HUES48 (cell line): ENCODE results near the gene KCNMA1.

Experiments used
- H3K27ac ChIP-seq: one replicate; pipeline ENCODE4 v1.7.0; 2013; ENCODE audit warnings: low read depth, low read length, inconsistent platforms
- H3K27me3 ChIP-seq: 2 replicates; pipeline ENCODE4 v1.6.1; 2013; ENCODE audit warnings: mild to moderate bottlenecking, low read length; ENCODE audit not compliant: control insufficient read depth, insufficient read depth
- H3K36me3 ChIP-seq: 2 replicates; pipeline ENCODE4 v1.6.1; 2013; ENCODE audit warnings: low read length; ENCODE audit not compliant: control insufficient read depth, insufficient read depth
- H3K4me1 ChIP-seq: 2 replicates; pipeline ENCODE4 v1.6.1; 2013; ENCODE audit warnings: mild to moderate bottlenecking, low read length; ENCODE audit not compliant: control insufficient read depth, insufficient read depth
- H3K4me3 ChIP-seq: 2 replicates; pipeline ENCODE4 v1.5.1; 2013; ENCODE audit warnings: mild to moderate bottlenecking, low read depth, low read length
- H3K9ac ChIP-seq: 2 replicates; pipeline ENCODE4 v1.6.1; 2013; ENCODE audit warnings: mild to moderate bottlenecking, low read depth, low read length, moderate library complexity
- H3K9me3 ChIP-seq: 2 replicates; pipeline ENCODE4 v1.6.1; 2013; ENCODE audit warnings: low read length; ENCODE audit not compliant: control insufficient read depth, insufficient read depth

The KCNMA1 gene

DNA sequence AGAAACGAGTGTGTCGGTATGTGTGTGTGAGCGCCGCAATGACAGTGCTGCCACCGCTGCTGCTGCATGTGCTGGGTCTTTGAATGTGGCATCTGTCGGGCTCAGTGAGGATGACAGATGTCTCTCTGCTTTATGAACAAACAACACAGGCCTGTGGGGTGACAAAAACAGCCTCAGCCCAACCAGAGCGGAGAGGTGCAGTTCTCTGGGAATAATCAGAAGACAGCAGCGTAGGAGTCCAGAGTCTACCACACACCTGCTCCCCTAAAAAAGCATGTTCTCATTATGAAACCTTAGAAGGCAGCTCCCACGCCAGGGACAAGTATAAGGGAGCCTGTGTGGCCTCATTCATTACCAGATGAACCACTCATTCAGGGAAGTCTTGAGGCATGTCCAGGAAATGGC, 278.3 kb downstream of the KCNMA1 start:
- Histone ChIP-seq H3K4me3 (no peak overlapping the region), H3K36me3 (no peaks in the 10 kb centered on the region), H3K9ac (no peak overlapping the region), H3K27me3 (no peaks in the 10 kb centered on the region), H3K9me3 (no peaks in the 10 kb centered on the region), H3K4me1 (no peaks in the 10 kb centered on the region), H3K27ac (no peak overlapping the region)

DNA sequence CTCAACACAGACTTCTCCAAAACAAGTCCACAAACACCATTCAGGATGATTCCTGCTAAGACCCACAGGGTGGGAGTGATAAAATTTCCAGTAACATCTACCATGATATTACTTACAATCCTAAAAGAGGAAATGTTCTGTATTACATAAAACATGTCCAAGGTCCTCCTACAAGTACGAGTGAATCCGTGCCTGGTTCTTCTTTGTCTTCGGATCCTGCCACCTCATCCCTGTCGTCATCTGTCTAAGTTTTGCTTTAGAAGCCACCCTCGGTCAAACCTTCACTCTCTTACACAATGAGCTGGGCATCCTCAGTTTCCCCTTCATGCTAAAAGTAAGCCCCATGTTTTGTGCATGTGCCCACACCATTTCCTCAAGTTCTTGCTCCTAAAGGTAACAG, 279.0 kb downstream of the KCNMA1 start:
- no peaks in the 10 kb centered on the region for H3K27me3 ChIP-seq
- H3K4me1 ChIP-seq: no peaks in the 10 kb centered on the region
- no peak overlapping the region for H3K4me3 ChIP-seq
- H3K27ac ChIP-seq: no peak overlapping the region
- no peak overlapping the region for H3K9ac ChIP-seq
- H3K9me3 ChIP-seq: no peaks in the 10 kb centered on the region
- H3K36me3 ChIP-seq: no peaks in the 10 kb centered on the region

DNA sequence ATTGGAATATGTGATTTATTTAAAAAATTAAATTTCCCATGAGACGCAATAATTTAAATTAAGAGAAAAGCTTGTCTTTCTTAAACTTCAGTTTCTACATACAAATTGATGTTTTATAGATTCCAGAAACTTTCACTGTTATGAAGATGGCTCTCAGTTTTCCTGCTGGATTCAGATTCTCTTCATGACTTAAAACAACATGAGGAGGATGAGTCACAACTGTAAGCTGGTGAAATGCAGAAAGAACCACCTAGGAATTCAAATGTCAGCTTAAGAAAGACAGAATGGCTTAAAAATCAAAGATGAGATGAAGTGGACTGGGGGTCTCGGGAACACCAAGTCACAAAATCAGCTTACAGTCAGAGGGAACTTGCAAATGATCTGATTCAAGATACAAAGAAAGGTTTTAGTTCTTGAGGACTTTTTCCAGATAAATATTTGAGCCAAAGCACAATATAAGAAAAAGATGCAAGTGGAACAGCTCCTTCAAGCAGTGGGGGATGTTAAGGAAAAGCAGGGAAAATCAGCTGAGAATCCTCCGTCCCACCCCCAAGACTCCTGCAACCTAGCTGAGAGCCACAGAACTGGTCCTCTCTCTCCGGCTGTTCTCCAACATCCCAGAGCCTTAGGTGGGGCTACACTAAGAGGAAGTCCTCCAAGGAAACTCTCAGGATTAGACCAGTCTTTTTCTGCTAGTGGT, 279.8 kb downstream of the KCNMA1 start:
- Histone ChIP-seq H3K27ac (no peak overlapping the region), H3K9ac (no peak overlapping the region), H3K36me3 (no peaks in the 10 kb centered on the region), H3K4me1 (no peaks in the 10 kb centered on the region), H3K27me3 (no peaks in the 10 kb centered on the region), H3K4me3 (no peak overlapping the region), H3K9me3 (no peaks in the 10 kb centered on the region)

DNA sequence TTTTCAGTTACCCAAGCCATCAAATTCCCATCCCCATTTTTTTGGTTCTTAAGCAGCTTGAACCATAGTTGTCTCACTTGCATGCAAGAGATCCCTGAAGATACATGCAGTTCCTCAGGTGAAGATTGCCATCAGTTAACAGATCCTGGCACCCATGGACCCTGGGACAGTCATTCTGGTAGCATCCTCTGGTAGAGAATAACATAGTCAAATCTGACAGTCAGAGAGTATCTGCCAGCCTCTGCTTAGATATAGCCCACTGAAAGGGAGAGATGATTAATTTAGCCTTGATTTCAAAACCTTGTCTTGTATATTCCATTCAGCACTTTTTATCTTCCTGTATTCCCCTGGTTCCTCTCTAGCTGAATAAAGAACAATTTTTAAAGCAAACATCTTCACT, 280.4 kb downstream of the KCNMA1 start:
- H3K27ac ChIP-seq: no peak overlapping the region

DNA sequence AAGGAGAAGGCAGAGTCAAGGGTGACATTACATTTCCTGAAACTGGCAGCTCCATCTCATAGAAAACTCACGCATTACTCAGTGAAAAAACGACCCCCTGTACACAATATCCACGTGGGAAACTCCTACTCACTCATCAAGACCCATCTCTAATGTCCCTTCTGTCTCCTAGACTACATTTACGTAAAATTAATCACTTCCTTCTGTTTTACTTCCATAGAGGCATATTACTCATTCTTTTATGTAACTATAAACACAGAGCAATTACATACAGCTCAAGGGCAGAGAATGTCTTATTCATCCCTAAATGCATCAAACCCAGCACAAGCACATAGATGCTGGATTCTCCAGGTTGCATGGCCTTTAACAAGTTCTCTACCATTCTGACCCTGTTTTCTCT, 281.8 kb downstream of the KCNMA1 start:
- Histone ChIP-seq H3K4me3 (no peak overlapping the region), H3K27me3 (no peaks in the 10 kb centered on the region), H3K36me3 (no peaks in the 10 kb centered on the region), H3K4me1 (no peaks in the 10 kb centered on the region), H3K27ac (no peak overlapping the region), H3K9ac (no peak overlapping the region), H3K9me3 (no peaks in the 10 kb centered on the region)

More for the DNA sequence above, 280.4 kb downstream of the KCNMA1 start:
- Histone ChIP-seq H3K9me3 (no peaks in the 10 kb centered on the region), H3K9ac (no peak overlapping the region), H3K36me3 (no peaks in the 10 kb centered on the region), H3K4me3 (no peak overlapping the region), H3K27me3 (no peaks in the 10 kb centered on the region), H3K4me1 (no peaks in the 10 kb centered on the region)

DNA sequence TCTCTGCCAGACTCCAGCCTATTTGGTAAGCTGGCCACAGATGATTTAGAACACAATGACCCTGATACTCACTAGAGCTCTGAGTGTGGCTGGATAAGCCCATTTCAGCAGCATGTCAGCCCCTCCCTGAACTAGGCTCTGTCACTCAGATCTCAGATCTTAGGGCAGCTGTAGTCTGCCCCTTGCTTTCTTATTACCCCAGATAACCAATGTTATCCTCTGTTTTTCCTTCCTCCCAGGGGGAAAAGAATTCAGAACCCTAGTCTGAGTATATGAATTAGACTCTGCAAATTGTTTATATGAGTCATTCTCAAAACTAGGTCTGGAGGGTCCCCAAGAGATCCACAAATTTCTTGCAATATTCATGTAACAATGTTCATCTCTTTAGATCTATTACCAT, 286.2 kb downstream of the KCNMA1 start:
- no peaks in the 10 kb centered on the region for H3K36me3 ChIP-seq
- H3K4me1 ChIP-seq: no peaks in the 10 kb centered on the region
- no peak overlapping the region for H3K4me3 ChIP-seq
- H3K9ac ChIP-seq: no peak overlapping the region
- no peaks in the 10 kb centered on the region for H3K27me3 ChIP-seq
- no peaks in the 10 kb centered on the region for H3K9me3 ChIP-seq
- no peak overlapping the region for H3K27ac ChIP-seq

DNA sequence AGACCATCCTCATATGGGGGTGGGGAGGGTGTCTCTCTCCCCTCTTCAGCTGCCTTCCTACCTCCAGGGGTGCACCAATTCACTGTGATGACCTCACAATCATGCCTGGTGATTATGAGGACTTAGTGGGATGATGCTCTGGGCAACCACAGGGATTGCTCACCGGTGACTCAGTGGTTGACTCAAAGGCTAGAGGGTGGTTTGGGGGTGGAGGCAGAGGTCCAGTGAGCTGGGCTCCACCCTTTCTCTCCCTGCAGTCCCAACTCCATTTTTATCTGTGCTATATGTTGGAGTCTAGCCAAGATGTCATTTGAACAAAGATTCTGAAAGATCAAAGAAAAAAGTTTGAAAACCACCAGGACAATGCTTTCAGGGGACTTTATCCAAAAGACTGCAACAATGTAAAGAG, 286.9 kb downstream of the KCNMA1 start:
- no peaks in the 10 kb centered on the region for H3K9me3 ChIP-seq
- no peak overlapping the region for H3K4me3 ChIP-seq
- no peak overlapping the region for H3K27ac ChIP-seq
- H3K36me3 ChIP-seq: no peaks in the 10 kb centered on the region
- H3K9ac ChIP-seq: no peak overlapping the region
- no peaks in the 10 kb centered on the region for H3K27me3 ChIP-seq
- H3K4me1 ChIP-seq: no peaks in the 10 kb centered on the region

DNA sequence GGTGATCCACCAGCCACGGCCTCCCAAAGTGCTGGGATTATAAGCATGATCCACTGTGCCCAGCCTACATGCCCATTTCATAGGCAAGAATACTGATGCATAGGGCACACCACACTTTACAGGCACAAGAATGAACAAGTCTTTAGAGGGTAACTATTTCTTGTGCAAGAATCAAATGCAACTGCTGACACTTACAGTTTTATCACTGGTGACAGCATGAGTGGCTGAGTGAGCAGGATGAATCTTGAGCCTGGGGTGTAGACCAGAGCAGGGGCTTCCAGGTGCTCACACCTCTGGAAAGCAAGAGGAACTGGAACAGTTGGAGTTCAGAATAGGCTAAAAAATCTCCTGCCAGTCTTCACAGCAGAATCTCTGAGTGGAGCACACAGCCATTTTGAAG, 287.5 kb downstream of the KCNMA1 start:
- Histone ChIP-seq H3K4me3 (no peak overlapping the region), H3K4me1 (no peaks in the 10 kb centered on the region), H3K9ac (no peak overlapping the region)

DNA sequence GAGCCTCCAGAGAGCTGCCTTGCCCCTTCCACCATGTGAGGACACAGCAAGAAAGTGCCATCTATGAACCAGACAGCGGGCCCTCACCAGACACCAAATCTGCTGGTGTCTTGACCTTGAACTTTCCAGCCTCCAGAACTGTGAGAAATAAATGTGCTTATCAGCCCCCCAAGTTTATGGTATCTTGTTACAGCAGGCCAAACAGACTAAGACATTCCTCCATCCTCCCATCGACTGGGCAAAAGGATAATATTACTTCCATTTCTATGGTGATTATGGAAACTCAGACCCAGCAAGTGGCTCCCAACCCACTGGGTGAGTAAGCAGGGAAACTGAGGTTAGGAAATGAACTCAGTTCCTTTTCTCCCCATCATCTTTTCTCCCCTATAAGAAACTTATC, 288.4 kb downstream of the KCNMA1 start:
- H3K27ac ChIP-seq: no peak overlapping the region
- H3K27me3 ChIP-seq: no peaks in the 10 kb centered on the region
- no peaks in the 10 kb centered on the region for H3K4me1 ChIP-seq
- H3K36me3 ChIP-seq: no peaks in the 10 kb centered on the region
- no peaks in the 10 kb centered on the region for H3K9me3 ChIP-seq
- no peak overlapping the region for H3K9ac ChIP-seq
- H3K4me3 ChIP-seq: no peak overlapping the region

More for the DNA sequence above, 287.5 kb downstream of the KCNMA1 start:
- Histone ChIP-seq H3K27me3 (no peaks in the 10 kb centered on the region), H3K9me3 (no peaks in the 10 kb centered on the region), H3K36me3 (no peaks in the 10 kb centered on the region), H3K27ac (no peak overlapping the region)

DNA sequence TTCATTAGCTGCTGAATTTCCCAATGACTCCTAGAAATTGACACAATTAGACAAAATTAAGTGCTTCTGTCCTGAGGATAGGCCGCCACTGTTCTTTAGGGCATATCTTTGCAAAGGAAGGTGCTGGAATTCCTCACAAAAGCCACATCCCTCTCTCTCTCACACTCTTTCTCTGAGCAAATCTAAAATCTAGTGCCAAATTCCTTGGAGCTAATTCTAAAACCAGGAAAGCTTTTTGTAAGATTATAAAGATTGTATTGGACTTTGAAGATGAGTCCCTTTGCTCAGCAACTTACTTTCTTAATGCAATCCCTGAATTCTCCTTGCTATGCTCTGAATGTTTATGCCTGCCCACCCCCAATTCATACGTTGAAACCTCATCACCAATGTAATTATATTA, 288.9 kb downstream of the KCNMA1 start:
- H3K9me3 ChIP-seq: no peaks in the 10 kb centered on the region
- no peak overlapping the region for H3K4me3 ChIP-seq
- no peaks in the 10 kb centered on the region for H3K36me3 ChIP-seq
- no peak overlapping the region for H3K27ac ChIP-seq
- H3K4me1 ChIP-seq: no peaks in the 10 kb centered on the region
- no peak overlapping the region for H3K9ac ChIP-seq
- H3K27me3 ChIP-seq: no peaks in the 10 kb centered on the region

DNA sequence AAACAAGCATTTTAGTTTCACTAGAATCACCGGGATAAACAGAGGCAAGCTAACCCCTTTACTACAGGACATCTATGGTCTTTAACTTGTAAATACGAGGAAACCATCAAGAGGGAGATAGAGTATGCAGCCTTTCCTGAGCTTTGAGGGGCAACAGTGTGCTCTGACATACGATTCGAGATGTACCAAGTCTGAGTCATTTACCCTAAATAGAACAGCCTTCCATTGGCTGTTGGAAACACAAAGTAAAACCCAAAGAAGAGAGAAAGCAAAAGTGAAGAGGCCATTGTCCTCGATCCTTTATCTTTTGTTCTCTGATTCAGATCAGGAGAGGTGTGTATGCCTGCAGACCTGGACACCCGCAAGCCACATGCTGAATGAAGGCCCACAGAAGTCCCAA, 289.5 kb downstream of the KCNMA1 start:
- no peak overlapping the region for H3K27ac ChIP-seq
- no peaks in the 10 kb centered on the region for H3K4me1 ChIP-seq
- no peak overlapping the region for H3K4me3 ChIP-seq
- no peaks in the 10 kb centered on the region for H3K27me3 ChIP-seq
- H3K36me3 ChIP-seq: no peaks in the 10 kb centered on the region
- H3K9me3 ChIP-seq: no peaks in the 10 kb centered on the region
- H3K9ac ChIP-seq: no peak overlapping the region
